GM12872 (cell line): Measurements from ENCODE around the gene MXRA8.

ENCODE experiments used
- CTCF ChIP-seq: IDR thresholded peaks from 3 replicates; pipeline ENCODE4 v1.5.1; 2011; ENCODE audit warnings: low read depth, mild to moderate bottlenecking, low read length, moderate library complexity; ENCODE audit not compliant: insufficient read depth

The MXRA8 gene

GRCh38 chr1:1354271-1355247, 3.8 kb downstream of the MXRA8 start:
- no peak for TF ChIP-seq CTCF

GRCh38 chr1:1353389-1354151, 4.8 kb downstream of the MXRA8 start:
- no peak for TF ChIP-seq CTCF

GRCh38 chr1:1352786-1353388, 5.5 kb downstream of the MXRA8 start:
- no peak for TF ChIP-seq CTCF

- TF ChIP-seq CTCF = no peak
Measured at GRCh38 chr1:1351511-1352427, 6.6 kb downstream of the MXRA8 start.

GRCh38 chr1:1349256-1350012, 8.9 kb downstream of the MXRA8 start, which contains the start of gene DVL1:
DVL1 (minus strand) TSS chr1:1349418; CDS start chr1:1349065, 353 bp downstream.
- peak; percentile 50; the same call in 2 of the 3 replicates for TF ChIP-seq CTCF

- TF ChIP-seq CTCF = no peak
Measured at GRCh38 chr1:1348420-1349255, 9.7 kb downstream of the MXRA8 start.
